Tibial artery (tissue), 4 donors: Measurements from ENCODE around the gene ALDH16A1.

Experiments
- DNase-seq, 2 donors: peaks; one replicate each; pipeline ENCODE4 v3.0.0-alpha.2; 2019
- H3K27ac ChIP-seq, 2 donors: fragments of 200-600 bp; sonication (generic) in 1 of 2; 1 replicate in 1 of 2; 2 replicates in 1 of 2; pipeline ENCODE4 v1.5.1; 2018 to 2019; ENCODE audit warnings: mild to moderate bottlenecking in 1 of 2
- H3K27me3 ChIP-seq, 2 donors: fragments of 200-600 bp; sonication (generic) in 1 of 2; one replicate each; pipeline versions ENCODE4 v1.5.1 to v1.6.0; 2016 to 2019
- H3K36me3 ChIP-seq, 3 donors: fragments of 200-600 bp; sonication (generic) in 2 of 3; one replicate each; pipeline ENCODE4 v1.5.1; 2016 to 2019; ENCODE audit warnings: mild to moderate bottlenecking in 2 of 3
- H3K4me1 ChIP-seq, 4 donors: fragments of 200-600 bp; sonication (generic) in 2 of 4; 1 replicate in 3 of 4; 2 replicates in 1 of 4; pipeline ENCODE4 v1.5.1; 2016 to 2019
- H3K4me3 ChIP-seq, 2 donors: fragments of 200-600 bp; sonication (generic) in 1 of 2; 1 replicate in 1 of 2; 2 replicates in 1 of 2; pipeline ENCODE4 v1.5.1; 2018 to 2019; ENCODE audit warnings: mild to moderate bottlenecking in 2 of 2
- H3K9me3 ChIP-seq, 3 donors: fragments of 200-600 bp; sonication (generic) in 1 of 3; one replicate each; pipeline ENCODE4 v1.5.1; 2016 to 2019
- intact Hi-C: fragments of 100-400 bp; cut with DNase I; formaldehyde crosslinking; loops from one replicate; pipeline ENCODE4 v1.15.0; 2023; ENCODE audit warnings: low total_unique reads
- TF ChIP-seq, protein P1 (sequence below), 2 experiments: fragments of 200-600 bp in 1 of 2; fragments of 450-650 bp in 1 of 2; IDR thresholded peaks; one replicate each; pipeline ENCODE4 v1.5.1; 2017 to 2019; ENCODE audit warnings: antibody characterized with exemption in 2 of 2, mild to moderate bottlenecking in 1 of 2, moderate library complexity in 1 of 2

ALDH16A1 gene

GRCh38 chr19:49492573-49493405 lies 39.8 kb downstream of the ALDH16A1 start:
- no peak overlapping the region for H3K27ac ChIP-seq
- peaks cover 0 to 42% (median 39%) of the 10 kb centered on the region in 4 donors for H3K4me1 ChIP-seq
- DNase-seq = no peak

GRCh38 chr19:49496574-49497008 lies 43.6 kb downstream of the ALDH16A1 start:
- Histone ChIP-seq H3K27me3 (no peaks in the 10 kb centered on the region), H3K36me3 (peaks cover 35 to 52% (median 48%) of the 10 kb centered on the region in 3 donors), H3K4me3 (peak overlapping the region; percentile 80 to 87), H3K9me3 (no peaks in the 10 kb centered on the region), H3K27ac (peak overlapping the region; percentile 89 to 92), H3K4me1 (peaks cover 0 to 47% (median 32%) of the 10 kb centered on the region in 4 donors)
- intact Hi-C loops = loop anchor here (10.0 kb wide), 1 partner anchor 178 kb away; the partner anchor contains the start of gene PRMT1
- no peak for DNase-seq
- TF ChIP-seq, protein P1, sequence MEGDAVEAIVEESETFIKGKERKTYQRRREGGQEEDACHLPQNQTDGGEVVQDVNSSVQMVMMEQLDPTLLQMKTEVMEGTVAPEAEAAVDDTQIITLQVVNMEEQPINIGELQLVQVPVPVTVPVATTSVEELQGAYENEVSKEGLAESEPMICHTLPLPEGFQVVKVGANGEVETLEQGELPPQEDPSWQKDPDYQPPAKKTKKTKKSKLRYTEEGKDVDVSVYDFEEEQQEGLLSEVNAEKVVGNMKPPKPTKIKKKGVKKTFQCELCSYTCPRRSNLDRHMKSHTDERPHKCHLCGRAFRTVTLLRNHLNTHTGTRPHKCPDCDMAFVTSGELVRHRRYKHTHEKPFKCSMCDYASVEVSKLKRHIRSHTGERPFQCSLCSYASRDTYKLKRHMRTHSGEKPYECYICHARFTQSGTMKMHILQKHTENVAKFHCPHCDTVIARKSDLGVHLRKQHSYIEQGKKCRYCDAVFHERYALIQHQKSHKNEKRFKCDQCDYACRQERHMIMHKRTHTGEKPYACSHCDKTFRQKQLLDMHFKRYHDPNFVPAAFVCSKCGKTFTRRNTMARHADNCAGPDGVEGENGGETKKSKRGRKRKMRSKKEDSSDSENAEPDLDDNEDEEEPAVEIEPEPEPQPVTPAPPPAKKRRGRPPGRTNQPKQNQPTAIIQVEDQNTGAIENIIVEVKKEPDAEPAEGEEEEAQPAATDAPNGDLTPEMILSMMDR (IDR thresholded peaks at IDR 0.05) = no peak

More at GRCh38 chr19:49492573-49493405, 39.8 kb downstream of the ALDH16A1 start:
- Histone ChIP-seq H3K27me3 (no peaks in the 10 kb centered on the region), H3K36me3 (peaks cover 40 to 56% (median 48%) of the 10 kb centered on the region in 3 donors), H3K4me3 (no peak overlapping the region), H3K9me3 (no peaks in the 10 kb centered on the region)
- intact Hi-C loops = loop anchor here (10.0 kb wide), 1 partner anchor 182 kb away; the partner anchor contains the start of gene PRMT1
- TF ChIP-seq, protein P1 (IDR thresholded peaks at IDR 0.05) = no peak

- Histone ChIP-seq H3K4me3 (peak overlapping the region; percentile 80 to 87), H3K36me3 (peaks cover 28 to 46% (median 42%) of the 10 kb centered on the region in 3 donors), H3K4me1 (peaks cover 0 to 47% (median 32%) of the 10 kb centered on the region in 4 donors), H3K9me3 (no peaks in the 10 kb centered on the region), H3K27me3 (no peaks in the 10 kb centered on the region), H3K27ac (peak overlapping the region; percentile 89 to 92)
- intact Hi-C loops = loop anchor here (10.0 kb wide), 1 partner anchor 178 kb away; the partner anchor contains the start of gene PRMT1
- TF ChIP-seq, protein P1 (IDR thresholded peaks at IDR 0.05) = no peak
- DNase-seq = peak in 1 of 2 donors; percentile 73
These were observed 44.2 kb downstream of the ALDH16A1 start for GRCh38 chr19:49497047-49497788.

DNA sequence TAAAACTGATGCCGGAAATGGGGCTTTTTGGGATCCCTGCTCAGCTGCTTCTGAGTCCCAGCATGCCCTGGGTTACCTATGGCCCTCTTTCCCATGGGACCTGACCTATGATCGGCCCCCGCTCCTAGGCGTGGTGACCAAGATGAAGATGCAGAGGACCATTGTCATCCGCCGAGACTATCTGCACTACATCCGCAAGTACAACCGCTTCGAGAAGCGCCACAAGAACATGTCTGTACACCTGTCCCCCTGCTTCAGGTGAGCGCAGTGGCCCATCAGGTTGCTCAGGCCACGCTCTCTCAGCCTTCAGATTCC lies 44.7 kb downstream of the ALDH16A1 start:
- Histone ChIP-seq H3K27ac (peak overlapping the region in 1 of 2 donors; percentile 92), H3K4me3 (peak overlapping the region in 1 of 2 donors; percentile 80), H3K36me3 (peaks cover 24 to 41% (median 36%) of the 10 kb centered on the region in 3 donors), H3K9me3 (no peaks in the 10 kb centered on the region), H3K27me3 (no peaks in the 10 kb centered on the region), H3K4me1 (peaks cover 0 to 47% (median 32%) of the 10 kb centered on the region in 4 donors)
- DNase-seq = no peak
- intact Hi-C loops = loop anchor here (10.0 kb wide), 1 partner anchor 177 kb away; the partner anchor contains the start of gene PRMT1
- TF ChIP-seq, protein P1 (IDR thresholded peaks at IDR 0.05) = no peak

DNA sequence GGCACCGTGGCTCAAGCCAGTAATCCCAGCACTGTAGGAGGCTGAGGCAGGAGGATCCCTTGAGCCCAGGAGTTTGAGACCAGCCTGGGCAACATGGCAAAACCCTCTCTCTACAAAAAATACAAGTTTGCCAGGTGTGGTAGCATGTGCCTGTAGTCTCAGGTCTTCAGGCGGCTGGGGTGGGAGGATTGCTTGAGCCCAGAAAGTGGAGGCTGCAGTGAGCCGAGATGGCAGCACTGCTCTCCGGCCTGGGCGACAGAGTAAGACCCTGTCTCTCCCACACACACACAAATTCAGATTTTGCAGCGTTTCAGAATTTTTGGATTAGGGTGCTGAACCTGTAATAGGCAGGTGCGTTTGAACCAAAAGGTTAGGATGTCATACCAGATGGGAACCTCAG lies 45.5 kb downstream of the ALDH16A1 start:
- Histone ChIP-seq H3K9me3 (no peaks in the 10 kb centered on the region), H3K36me3 (peaks cover 24 to 33% (median 33%) of the 10 kb centered on the region in 3 donors), H3K4me3 (no peak overlapping the region), H3K27me3 (no peaks in the 10 kb centered on the region), H3K27ac (no peak overlapping the region), H3K4me1 (peaks cover 0 to 47% (median 33%) of the 10 kb centered on the region in 4 donors)
- intact Hi-C loops = loop anchor here (10.0 kb wide), 1 partner anchor 176 kb away; the partner anchor contains the start of gene PRMT1
- TF ChIP-seq, protein P1 (IDR thresholded peaks at IDR 0.05) = no peak
- DNase-seq = no peak
